WTC11 (cell line): ENCODE results near the gene MYCBP2. TPM values are rescaled to one million over a fixed set of nuclear protein-coding genes. Genes with fewer than 3 reads are reported as not detected.

ENCODE experiments used
- ATAC-seq: fragments of 200-7000 bp; cut with Tn5 transposase; 2 replicates; pipeline ENCODE4 v1.10.0; 2021; ENCODE audit warnings: mild to moderate bottlenecking, moderate library complexity
- CTCF ChIA-PET: fragments of 300-600 bp; sonication (Branson Sonifier 250); formaldehyde crosslinking; loops from one replicate; lab custom pipeline; 2021; ENCODE audit warnings: antibody characterized with exemption; lab: Charles Lee
- POLR2A ChIA-PET: fragments of 350-600 bp; sonication (Branson Sonifier 250); formaldehyde crosslinking; loops from one replicate; lab custom pipeline; 2021; ENCODE audit warnings: antibody characterized with exemption; lab: Charles Lee
- DNase-seq: peaks from one replicate; pipeline ENCODE4 v3.0.0; 2021; ENCODE audit warnings: low spot score
- H3K27ac Mint-ChIP-seq: 2 replicates; pipeline ENCODE4 v1.8.0; 2021; ENCODE audit warnings: mixed read lengths
- H3K27me3 Mint-ChIP-seq: 2 replicates; pipeline ENCODE4 v1.8.0; 2021; ENCODE audit warnings: low read depth, mild to moderate bottlenecking, moderate library complexity, mixed read lengths
- H3K36me3 Mint-ChIP-seq: 2 replicates; pipeline ENCODE4 v1.8.0; 2021; ENCODE audit warnings: mixed read lengths
- H3K4me1 Mint-ChIP-seq: 2 replicates; pipeline ENCODE4 v1.8.0; 2022; ENCODE audit warnings: mixed read lengths
- H3K4me3 Mint-ChIP-seq: 2 replicates; pipeline ENCODE4 v1.8.0; 2021; ENCODE audit warnings: mild to moderate bottlenecking, moderate library complexity, mixed read lengths
- H3K9me3 Mint-ChIP-seq: 2 replicates; pipeline ENCODE4 v1.8.0; 2021; ENCODE audit warnings: mixed read lengths
- CREB1 ChIP-seq: sonication (generic); formaldehyde crosslinking; IDR thresholded peaks from 2 replicates; pipeline ENCODE4 v1.8.0; 2023; ENCODE audit warnings: mild to moderate bottlenecking, missing genetic modification reagents
- CREM ChIP-seq: sonication (generic); formaldehyde crosslinking; IDR thresholded peaks from 2 replicates; pipeline ENCODE4 v1.8.1; 2022; ENCODE audit warnings: mild to moderate bottlenecking, missing genetic modification reagents, moderate library complexity
- EMX1 ChIP-seq: fragments of 250-450 bp; sonication (Bioruptor Pico); IDR thresholded peaks from 2 replicates; pipeline ENCODE4 v1.8.0; 2021; ENCODE audit warnings: mild to moderate bottlenecking
- GABPB1 ChIP-seq: sonication (generic); formaldehyde crosslinking; IDR thresholded peaks from 2 replicates; pipeline ENCODE4 v1.8.1; 2023; ENCODE audit warnings: mild to moderate bottlenecking, missing genetic modification reagents
- NFATC4 ChIP-seq: fragments of 250-450 bp; sonication (Bioruptor Pico); IDR thresholded peaks from 2 replicates; pipeline ENCODE4 v1.9.0; 2021; ENCODE audit warnings: mild to moderate bottlenecking
- NR2C2 ChIP-seq: sonication (generic); formaldehyde crosslinking; IDR thresholded peaks from 2 replicates; pipeline ENCODE4 v1.8.0; 2022; ENCODE audit warnings: mild to moderate bottlenecking, missing genetic modification reagents
- PRRX2 ChIP-seq: fragments of 250-450 bp; sonication (Bioruptor Pico); IDR thresholded peaks from 2 replicates; pipeline ENCODE4 v1.8.0; 2021; ENCODE audit warnings: mild to moderate bottlenecking
- ZNF121 ChIP-seq: sonication (generic); formaldehyde crosslinking; IDR thresholded peaks from 2 replicates; pipeline ENCODE4 v1.8.0; 2023; ENCODE audit warnings: missing genetic modification reagents
- ZNF263 ChIP-seq: sonication (generic); formaldehyde crosslinking; IDR thresholded peaks from 2 replicates; pipeline ENCODE4 v1.8.1; 2022; ENCODE audit warnings: low read depth, mild to moderate bottlenecking, moderate library complexity, missing genetic modification reagents
- total RNA-seq: library from RNA; stranded (reverse); gene quantifications from 3 replicates; pipeline ENCODE4 v1.2.3, GENCODE V29; 2021
- TF ChIP-seq, protein P1 (sequence below): sonication (generic); formaldehyde crosslinking; IDR thresholded peaks from 2 replicates; pipeline ENCODE4 v1.8.1; 2022; ENCODE audit warnings: low read depth, missing genetic modification reagents, borderline replicate concordance
- TF ChIP-seq, protein P2 (sequence below): sonication (generic); formaldehyde crosslinking; IDR thresholded peaks from 2 replicates; pipeline ENCODE4 v1.8.0; 2023; ENCODE audit warnings: missing genetic modification reagents, mild to moderate bottlenecking, borderline replicate concordance
- TF ChIP-seq, protein P3 (sequence below): fragments of 250-450 bp; sonication (Bioruptor Pico); IDR thresholded peaks from 2 replicates; pipeline ENCODE4 v2.1.2; 2022; ENCODE audit warnings: mild to moderate bottlenecking, moderate library complexity
- TF ChIP-seq, protein P4 (sequence below): sonication (generic); formaldehyde crosslinking; IDR thresholded peaks from 2 replicates; pipeline ENCODE4 v1.8.1; 2023; ENCODE audit warnings: mild to moderate bottlenecking, missing genetic modification reagents
- TF ChIP-seq, protein P5 (sequence below): sonication (generic); formaldehyde crosslinking; conservative IDR thresholded peaks from 2 replicates; pipeline ENCODE4 v1.8.1; 2023; ENCODE audit warnings: mild to moderate bottlenecking, low read depth, missing genetic modification reagents, moderate library complexity
- TF ChIP-seq, protein P6 (sequence below): sonication (generic); formaldehyde crosslinking; IDR thresholded peaks from 2 replicates; pipeline ENCODE4 v1.8.1; 2023; ENCODE audit warnings: mild to moderate bottlenecking, missing genetic modification reagents, moderate library complexity

MYCBP2 gene
- total RNA-seq, 1 experiment from 2014 or later: 54.3 TPM

DNA sequence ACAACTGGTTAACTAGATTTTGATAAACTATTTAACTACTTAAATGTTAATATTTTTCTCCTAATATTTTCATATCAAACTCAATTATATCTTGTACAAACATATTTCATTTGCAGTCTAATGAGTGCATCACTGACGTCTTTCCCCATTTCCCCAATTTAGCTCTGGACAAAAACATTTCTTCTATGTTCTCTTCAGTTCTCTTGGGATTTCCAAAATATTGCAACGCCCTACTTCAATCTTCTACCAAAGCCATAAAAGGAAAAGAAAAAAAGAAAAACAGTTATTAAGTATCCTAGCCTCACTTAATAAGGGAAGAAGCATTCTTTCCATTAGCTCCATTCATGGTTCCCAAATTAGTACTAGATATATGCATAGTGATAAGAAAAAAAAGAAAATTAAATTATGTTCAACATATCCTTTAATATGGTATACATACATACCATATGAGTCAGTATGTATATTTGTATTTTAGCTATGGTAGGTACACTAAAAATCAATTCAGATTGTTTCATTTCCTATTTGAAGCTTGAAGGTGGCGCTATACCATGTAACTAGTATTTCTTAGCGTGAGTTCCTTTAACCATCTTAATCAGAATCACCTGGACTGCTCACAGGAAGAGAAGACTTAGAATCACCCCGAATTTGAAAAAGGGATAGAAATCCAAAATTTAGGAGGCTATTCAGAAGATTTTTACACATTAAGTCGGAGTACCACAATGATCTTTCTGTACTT, 309.8 kb downstream of the MYCBP2 start:
- Mint-ChIP-seq H3K9me3 (no peaks in the 10 kb centered on the region), H3K4me3 (no peak overlapping the region), H3K27me3 (no peaks in the 10 kb centered on the region), H3K4me1 (no peaks in the 10 kb centered on the region), H3K27ac (no peak overlapping the region), H3K36me3 (peaks cover 41% of the 10 kb centered on the region)
- ATAC-seq (no peak), DNase-seq (no peak)
- ChIA-PET POLR2A (interaction anchor here (0.9 kb wide), 1 partner anchor 10 kb away, joined by 3 read pairs; the partner anchor contains the start of gene FBXL3), CTCF (interaction anchor here (1.0 to 1.5 kb wide), 5 partner anchors 9 to 464 kb away, joined by 3 to 8 read pairs (median 4); partner anchors contain the start of gene FBXL3)
- no peak for TF ChIP-seq EMX1 (CRISPR knock-in tag)
- TF ChIP-seq PRRX2 (CRISPR knock-in tag): no peak
- no peak for TF ChIP-seq CREM (CRISPR knock-in tag)
- no peak for TF ChIP-seq CREB1
- TF ChIP-seq GABPB1 (CRISPR knock-in tag): no peak
- TF ChIP-seq, protein P1, sequence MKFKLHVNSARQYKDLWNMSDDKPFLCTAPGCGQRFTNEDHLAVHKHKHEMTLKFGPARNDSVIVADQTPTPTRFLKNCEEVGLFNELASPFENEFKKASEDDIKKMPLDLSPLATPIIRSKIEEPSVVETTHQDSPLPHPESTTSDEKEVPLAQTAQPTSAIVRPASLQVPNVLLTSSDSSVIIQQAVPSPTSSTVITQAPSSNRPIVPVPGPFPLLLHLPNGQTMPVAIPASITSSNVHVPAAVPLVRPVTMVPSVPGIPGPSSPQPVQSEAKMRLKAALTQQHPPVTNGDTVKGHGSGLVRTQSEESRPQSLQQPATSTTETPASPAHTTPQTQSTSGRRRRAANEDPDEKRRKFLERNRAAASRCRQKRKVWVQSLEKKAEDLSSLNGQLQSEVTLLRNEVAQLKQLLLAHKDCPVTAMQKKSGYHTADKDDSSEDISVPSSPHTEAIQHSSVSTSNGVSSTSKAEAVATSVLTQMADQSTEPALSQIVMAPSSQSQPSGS (CRISPR knock-in tag): no peak
- TF ChIP-seq, protein P2, sequence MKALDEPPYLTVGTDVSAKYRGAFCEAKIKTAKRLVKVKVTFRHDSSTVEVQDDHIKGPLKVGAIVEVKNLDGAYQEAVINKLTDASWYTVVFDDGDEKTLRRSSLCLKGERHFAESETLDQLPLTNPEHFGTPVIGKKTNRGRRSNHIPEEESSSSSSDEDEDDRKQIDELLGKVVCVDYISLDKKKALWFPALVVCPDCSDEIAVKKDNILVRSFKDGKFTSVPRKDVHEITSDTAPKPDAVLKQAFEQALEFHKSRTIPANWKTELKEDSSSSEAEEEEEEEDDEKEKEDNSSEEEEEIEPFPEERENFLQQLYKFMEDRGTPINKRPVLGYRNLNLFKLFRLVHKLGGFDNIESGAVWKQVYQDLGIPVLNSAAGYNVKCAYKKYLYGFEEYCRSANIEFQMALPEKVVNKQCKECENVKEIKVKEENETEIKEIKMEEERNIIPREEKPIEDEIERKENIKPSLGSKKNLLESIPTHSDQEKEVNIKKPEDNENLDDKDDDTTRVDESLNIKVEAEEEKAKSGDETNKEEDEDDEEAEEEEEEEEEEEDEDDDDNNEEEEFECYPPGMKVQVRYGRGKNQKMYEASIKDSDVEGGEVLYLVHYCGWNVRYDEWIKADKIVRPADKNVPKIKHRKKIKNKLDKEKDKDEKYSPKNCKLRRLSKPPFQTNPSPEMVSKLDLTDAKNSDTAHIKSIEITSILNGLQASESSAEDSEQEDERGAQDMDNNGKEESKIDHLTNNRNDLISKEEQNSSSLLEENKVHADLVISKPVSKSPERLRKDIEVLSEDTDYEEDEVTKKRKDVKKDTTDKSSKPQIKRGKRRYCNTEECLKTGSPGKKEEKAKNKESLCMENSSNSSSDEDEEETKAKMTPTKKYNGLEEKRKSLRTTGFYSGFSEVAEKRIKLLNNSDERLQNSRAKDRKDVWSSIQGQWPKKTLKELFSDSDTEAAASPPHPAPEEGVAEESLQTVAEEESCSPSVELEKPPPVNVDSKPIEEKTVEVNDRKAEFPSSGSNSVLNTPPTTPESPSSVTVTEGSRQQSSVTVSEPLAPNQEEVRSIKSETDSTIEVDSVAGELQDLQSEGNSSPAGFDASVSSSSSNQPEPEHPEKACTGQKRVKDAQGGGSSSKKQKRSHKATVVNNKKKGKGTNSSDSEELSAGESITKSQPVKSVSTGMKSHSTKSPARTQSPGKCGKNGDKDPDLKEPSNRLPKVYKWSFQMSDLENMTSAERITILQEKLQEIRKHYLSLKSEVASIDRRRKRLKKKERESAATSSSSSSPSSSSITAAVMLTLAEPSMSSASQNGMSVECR (CRISPR knock-in tag): no peak
- no peak for TF ChIP-seq ZNF121 (CRISPR knock-in tag)
- no peak for TF ChIP-seq NR2C2
- TF ChIP-seq, protein P3, sequence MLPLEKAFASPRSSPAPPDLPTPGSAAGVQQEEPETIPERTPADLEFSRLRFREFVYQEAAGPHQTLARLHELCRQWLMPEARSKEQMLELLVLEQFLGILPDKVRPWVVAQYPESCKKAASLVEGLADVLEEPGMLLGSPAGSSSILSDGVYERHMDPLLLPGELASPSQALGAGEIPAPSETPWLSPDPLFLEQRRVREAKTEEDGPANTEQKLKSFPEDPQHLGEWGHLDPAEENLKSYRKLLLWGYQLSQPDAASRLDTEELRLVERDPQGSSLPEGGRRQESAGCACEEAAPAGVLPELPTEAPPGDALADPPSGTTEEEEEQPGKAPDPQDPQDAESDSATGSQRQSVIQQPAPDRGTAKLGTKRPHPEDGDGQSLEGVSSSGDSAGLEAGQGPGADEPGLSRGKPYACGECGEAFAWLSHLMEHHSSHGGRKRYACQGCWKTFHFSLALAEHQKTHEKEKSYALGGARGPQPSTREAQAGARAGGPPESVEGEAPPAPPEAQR: no peak
- TF ChIP-seq, protein P4, sequence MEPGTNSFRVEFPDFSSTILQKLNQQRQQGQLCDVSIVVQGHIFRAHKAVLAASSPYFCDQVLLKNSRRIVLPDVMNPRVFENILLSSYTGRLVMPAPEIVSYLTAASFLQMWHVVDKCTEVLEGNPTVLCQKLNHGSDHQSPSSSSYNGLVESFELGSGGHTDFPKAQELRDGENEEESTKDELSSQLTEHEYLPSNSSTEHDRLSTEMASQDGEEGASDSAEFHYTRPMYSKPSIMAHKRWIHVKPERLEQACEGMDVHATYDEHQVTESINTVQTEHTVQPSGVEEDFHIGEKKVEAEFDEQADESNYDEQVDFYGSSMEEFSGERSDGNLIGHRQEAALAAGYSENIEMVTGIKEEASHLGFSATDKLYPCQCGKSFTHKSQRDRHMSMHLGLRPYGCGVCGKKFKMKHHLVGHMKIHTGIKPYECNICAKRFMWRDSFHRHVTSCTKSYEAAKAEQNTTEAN (CRISPR knock-in tag): no peak
- no peak for TF ChIP-seq NFATC4
- no peak for TF ChIP-seq ZNF263 (CRISPR knock-in tag)
- TF ChIP-seq, protein P5, sequence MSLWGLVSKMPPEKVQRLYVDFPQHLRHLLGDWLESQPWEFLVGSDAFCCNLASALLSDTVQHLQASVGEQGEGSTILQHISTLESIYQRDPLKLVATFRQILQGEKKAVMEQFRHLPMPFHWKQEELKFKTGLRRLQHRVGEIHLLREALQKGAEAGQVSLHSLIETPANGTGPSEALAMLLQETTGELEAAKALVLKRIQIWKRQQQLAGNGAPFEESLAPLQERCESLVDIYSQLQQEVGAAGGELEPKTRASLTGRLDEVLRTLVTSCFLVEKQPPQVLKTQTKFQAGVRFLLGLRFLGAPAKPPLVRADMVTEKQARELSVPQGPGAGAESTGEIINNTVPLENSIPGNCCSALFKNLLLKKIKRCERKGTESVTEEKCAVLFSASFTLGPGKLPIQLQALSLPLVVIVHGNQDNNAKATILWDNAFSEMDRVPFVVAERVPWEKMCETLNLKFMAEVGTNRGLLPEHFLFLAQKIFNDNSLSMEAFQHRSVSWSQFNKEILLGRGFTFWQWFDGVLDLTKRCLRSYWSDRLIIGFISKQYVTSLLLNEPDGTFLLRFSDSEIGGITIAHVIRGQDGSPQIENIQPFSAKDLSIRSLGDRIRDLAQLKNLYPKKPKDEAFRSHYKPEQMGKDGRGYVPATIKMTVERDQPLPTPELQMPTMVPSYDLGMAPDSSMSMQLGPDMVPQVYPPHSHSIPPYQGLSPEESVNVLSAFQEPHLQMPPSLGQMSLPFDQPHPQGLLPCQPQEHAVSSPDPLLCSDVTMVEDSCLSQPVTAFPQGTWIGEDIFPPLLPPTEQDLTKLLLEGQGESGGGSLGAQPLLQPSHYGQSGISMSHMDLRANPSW (CRISPR knock-in tag): no peak
- TF ChIP-seq, protein P6, sequence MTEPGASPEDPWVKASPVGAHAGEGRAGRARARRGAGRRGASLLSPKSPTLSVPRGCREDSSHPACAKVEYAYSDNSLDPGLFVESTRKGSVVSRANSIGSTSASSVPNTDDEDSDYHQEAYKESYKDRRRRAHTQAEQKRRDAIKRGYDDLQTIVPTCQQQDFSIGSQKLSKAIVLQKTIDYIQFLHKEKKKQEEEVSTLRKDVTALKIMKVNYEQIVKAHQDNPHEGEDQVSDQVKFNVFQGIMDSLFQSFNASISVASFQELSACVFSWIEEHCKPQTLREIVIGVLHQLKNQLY (CRISPR knock-in tag): no peak
